ENCODE results near the gene LDLRAD3. TPM values are rescaled to one million over a fixed set of nuclear protein-coding genes. Genes with fewer than 3 reads are reported as not detected.

The LDLRAD3 gene
- total RNA-seq, 1 experiment from 2014 or later, result 3.3 TPM

- no peak for DNase-seq (ENCODE audit: low spot score)
Observed at GRCh38 chr11:36130401-36130800, 186.5 kb downstream of the LDLRAD3 start.

- peak; percentile 45 for DNase-seq (ENCODE audit: low spot score)
Observed at GRCh38 chr11:36131721-36132397, 188.0 kb downstream of the LDLRAD3 start.

GRCh38 chr11:36132940-36133339 is 189.1 kb downstream of the LDLRAD3 start:
- DNase-seq (ENCODE audit: low spot score), result no peak

- DNase-seq (ENCODE audit: low spot score), result no peak
Observed at GRCh38 chr11:36135076-36135475, 191.2 kb downstream of the LDLRAD3 start.

GRCh38 chr11:36139767-36140166 is 195.9 kb downstream of the LDLRAD3 start:
- DNase-seq (ENCODE audit: low spot score), result no peak

GRCh38 chr11:36141196-36141953 is 197.5 kb downstream of the LDLRAD3 start:
- DNase-seq (ENCODE audit: low spot score), result no peak

- DNase-seq (ENCODE audit: low spot score), result no peak
Observed at GRCh38 chr11:36141956-36142355, 198.1 kb downstream of the LDLRAD3 start.

- no peak for DNase-seq (ENCODE audit: low spot score)
Observed at GRCh38 chr11:36142439-36142838, 198.6 kb downstream of the LDLRAD3 start.

- DNase-seq (ENCODE audit: low spot score), result no peak
Observed at GRCh38 chr11:36142879-36143278, 199.0 kb downstream of the LDLRAD3 start.

- no peak for DNase-seq (ENCODE audit: low spot score)
Observed at GRCh38 chr11:36146437-36146836, 202.6 kb downstream of the LDLRAD3 start.

GRCh38 chr11:36147491-36147890 is 203.6 kb downstream of the LDLRAD3 start:
- no peak for DNase-seq (ENCODE audit: low spot score)

- no peak for DNase-seq (ENCODE audit: low spot score)
Observed at GRCh38 chr11:36148701-36149100, 204.8 kb downstream of the LDLRAD3 start.

- peak; percentile 96 for DNase-seq (ENCODE audit: low spot score)
Observed at GRCh38 chr11:36149538-36150242, 205.8 kb downstream of the LDLRAD3 start.

- no peak for DNase-seq (ENCODE audit: low spot score)
Observed at GRCh38 chr11:36150986-36151385, 207.1 kb downstream of the LDLRAD3 start.

- DNase-seq (ENCODE audit: low spot score), result no peak
Observed at GRCh38 chr11:36151933-36152580, 208.2 kb downstream of the LDLRAD3 start.

- no peak for DNase-seq (ENCODE audit: low spot score)
Observed at GRCh38 chr11:36153551-36153950, 209.7 kb downstream of the LDLRAD3 start.

GRCh38 chr11:36155124-36155561 is 211.3 kb downstream of the LDLRAD3 start:
- DNase-seq (ENCODE audit: low spot score), result no peak

- no peak for DNase-seq (ENCODE audit: low spot score)
Observed at GRCh38 chr11:36155770-36156160, 211.9 kb downstream of the LDLRAD3 start.

- DNase-seq (ENCODE audit: low spot score), result no peak
Observed at GRCh38 chr11:36156161-36156816, 212.4 kb downstream of the LDLRAD3 start.

- DNase-seq (ENCODE audit: low spot score), result no peak
Observed at GRCh38 chr11:36156817-36157519, 213.1 kb downstream of the LDLRAD3 start.

GRCh38 chr11:36160091-36160490 is 216.2 kb downstream of the LDLRAD3 start:
- no peak for DNase-seq (ENCODE audit: low spot score)
